GM12891 (cell line): Measurements from ENCODE around the gene SPACDR.

Experiments used
- POLR2A ChIP-seq: IDR thresholded peaks from 2 replicates; pipeline ENCODE4 v1.6.1; 2011; ENCODE audit warnings: low read depth, low read length, control low read depth
- POLR2AphosphoS5 ChIP-seq: IDR thresholded peaks from 2 replicates; pipeline ENCODE4 v1.6.1; 2011; ENCODE audit warnings: low read depth, low read length, control low read depth

DNA sequence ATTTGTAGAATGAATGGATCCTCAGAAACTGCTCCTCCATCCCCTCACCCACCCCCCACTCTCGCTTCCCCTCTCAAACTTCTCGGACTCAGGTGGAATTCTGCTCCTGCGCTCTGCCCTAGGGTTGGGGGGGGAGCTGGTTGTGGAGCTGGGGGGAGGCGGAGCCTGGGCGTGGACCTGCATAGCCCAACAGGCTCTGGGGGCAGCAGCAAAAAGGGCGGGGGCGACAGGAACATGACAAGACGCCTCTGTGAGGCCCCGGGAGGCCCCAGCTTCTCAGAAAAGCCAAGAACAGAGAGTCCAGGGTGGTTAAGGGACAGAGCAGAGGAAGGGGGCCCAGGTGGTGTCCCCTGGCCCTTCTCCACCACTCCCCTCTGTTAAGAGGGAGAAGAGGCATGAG is 11.5 kb upstream of the SPACDR start:
- TF ChIP-seq POLR2A (no peak), POLR2AphosphoS5 (no peak)
